ENCODE results near the gene MYLK2. TPM values are rescaled to one million over a fixed set of nuclear protein-coding genes. Genes with fewer than 3 reads are reported as not detected.

The MYLK2 gene
- total RNA-seq, 2 experiments from 2014 or later = 0.67 to 0.69 TPM

DNA sequence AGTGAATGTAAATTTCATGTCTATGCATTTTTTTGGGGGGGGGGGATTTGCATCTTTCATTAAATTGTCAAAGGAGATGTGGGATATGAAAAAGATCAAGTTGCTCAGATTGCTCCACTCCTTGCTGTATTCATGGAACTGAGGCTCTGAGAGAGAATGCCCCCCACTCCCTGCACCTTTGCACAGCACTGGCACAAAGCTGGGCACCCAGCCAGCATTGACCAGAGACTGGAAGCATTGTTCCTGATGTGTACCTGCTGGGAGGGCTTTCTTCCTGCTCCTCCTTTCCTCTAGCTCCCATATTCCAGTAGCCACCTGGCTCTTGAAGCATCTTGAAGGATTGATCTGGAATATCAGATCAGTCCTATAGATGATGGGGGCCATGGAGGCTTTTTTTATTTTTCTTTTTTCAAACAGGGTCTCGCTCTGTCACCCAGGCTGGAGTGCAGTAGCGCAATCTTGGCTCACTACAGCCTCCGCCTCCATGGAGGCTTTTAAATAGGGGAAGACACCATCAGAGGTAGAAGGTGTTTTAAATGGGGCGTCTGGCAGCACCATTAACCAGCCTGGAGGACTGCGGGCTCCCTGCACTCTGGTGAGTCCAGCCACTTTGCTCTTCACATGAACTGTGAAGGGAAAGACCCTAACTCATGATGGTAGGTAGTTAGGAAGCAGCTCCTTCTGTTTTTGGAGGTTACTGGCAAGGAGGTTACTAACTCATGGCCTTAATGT, 40.3 kb downstream of the MYLK2 start:
- no peak overlapping the region for H3K27ac ChIP-seq (ENCODE audit: low read depth, low read length, poor library complexity, severe bottlenecking)
- no TSS peak for BruUV-seq (replicated peaks)
- no peaks in the 10 kb centered on the region for H3K79me2 ChIP-seq (ENCODE audit: insufficient read depth, low read depth, low read length)
- no peaks in the 10 kb centered on the region for H4K20me1 ChIP-seq (ENCODE audit: insufficient read depth, low read length)
- H3K9me3 ChIP-seq (ENCODE audit: low read length) = no peaks in the 10 kb centered on the region
- H3K4me2 ChIP-seq (ENCODE audit: low read length) = no peak overlapping the region
- DNase-seq (ENCODE audit: low spot score) = no peak
- H3K36me3 ChIP-seq (ENCODE audit: insufficient read depth, low read length) = no peaks in the 10 kb centered on the region
- POLR2A ChIA-PET = interaction anchor here (0.6 to 1.0 kb wide), 2 partner anchors 21 to 779 kb away, joined by 3 to 4 read pairs; no protein-coding TSS in a partner anchor
- CTCF ChIA-PET (ENCODE audit: unreplicated experiment) = interaction anchor here (0.9 kb wide), 1 partner anchor 8 kb away, joined by 3 read pairs; no protein-coding TSS in a partner anchor
- intact Hi-C loops (cut with micrococcal nuclease; ENCODE audit: unreplicated experiment) = no loop called here
- no peak overlapping the region for H2AFZ ChIP-seq (ENCODE audit: low read length)
- TF ChIP-seq, protein P1, sequence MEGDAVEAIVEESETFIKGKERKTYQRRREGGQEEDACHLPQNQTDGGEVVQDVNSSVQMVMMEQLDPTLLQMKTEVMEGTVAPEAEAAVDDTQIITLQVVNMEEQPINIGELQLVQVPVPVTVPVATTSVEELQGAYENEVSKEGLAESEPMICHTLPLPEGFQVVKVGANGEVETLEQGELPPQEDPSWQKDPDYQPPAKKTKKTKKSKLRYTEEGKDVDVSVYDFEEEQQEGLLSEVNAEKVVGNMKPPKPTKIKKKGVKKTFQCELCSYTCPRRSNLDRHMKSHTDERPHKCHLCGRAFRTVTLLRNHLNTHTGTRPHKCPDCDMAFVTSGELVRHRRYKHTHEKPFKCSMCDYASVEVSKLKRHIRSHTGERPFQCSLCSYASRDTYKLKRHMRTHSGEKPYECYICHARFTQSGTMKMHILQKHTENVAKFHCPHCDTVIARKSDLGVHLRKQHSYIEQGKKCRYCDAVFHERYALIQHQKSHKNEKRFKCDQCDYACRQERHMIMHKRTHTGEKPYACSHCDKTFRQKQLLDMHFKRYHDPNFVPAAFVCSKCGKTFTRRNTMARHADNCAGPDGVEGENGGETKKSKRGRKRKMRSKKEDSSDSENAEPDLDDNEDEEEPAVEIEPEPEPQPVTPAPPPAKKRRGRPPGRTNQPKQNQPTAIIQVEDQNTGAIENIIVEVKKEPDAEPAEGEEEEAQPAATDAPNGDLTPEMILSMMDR (conservative IDR thresholded peaks at IDR 0.05; ENCODE audit: low read length) = no peak
- TF ChIP-seq EZH2phosphoT487 (IDR thresholded peaks at IDR 0.05; ENCODE audit: borderline replicate concordance, low read depth, low read length) = no peak
- H3K4me1 ChIP-seq (ENCODE audit: insufficient read depth, low read length, poor library complexity, severe bottlenecking) = peaks cover 22% of the 10 kb centered on the region
- no peaks in the 10 kb centered on the region for H3K9me2 ChIP-seq (ENCODE audit: insufficient read depth, low read length)
- H3K4me3 ChIP-seq (ENCODE audit: low read depth, low read length, poor library complexity, severe bottlenecking) = no peak overlapping the region

DNA sequence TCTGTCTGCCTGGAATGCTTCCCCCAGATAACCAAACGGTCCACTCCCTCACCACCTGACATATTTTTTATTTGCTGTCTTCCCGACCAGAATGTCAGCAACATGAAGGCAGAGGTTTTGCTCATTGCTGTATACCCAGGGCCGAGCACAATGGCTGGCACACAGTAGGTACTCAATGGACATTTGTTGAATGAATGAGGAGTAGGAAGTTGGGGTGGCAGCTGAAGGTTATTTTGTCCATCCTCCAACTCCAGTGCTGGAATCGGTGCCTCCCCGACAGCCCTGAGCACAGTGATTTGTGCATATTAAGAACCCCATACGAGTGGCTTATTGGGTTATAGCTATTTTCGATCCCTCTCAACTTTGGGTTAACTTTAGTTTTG, 40.8 kb downstream of the MYLK2 start:
- Histone ChIP-seq H3K4me3 (ENCODE audit: low read depth, low read length, poor library complexity, severe bottlenecking) (no peak overlapping the region), H2AFZ (ENCODE audit: low read length) (no peak overlapping the region), H3K36me3 (ENCODE audit: insufficient read depth, low read length) (no peaks in the 10 kb centered on the region), H4K20me1 (ENCODE audit: insufficient read depth, low read length) (no peaks in the 10 kb centered on the region), H3K9me2 (ENCODE audit: insufficient read depth, low read length) (no peaks in the 10 kb centered on the region), H3K27ac (ENCODE audit: low read depth, low read length, poor library complexity, severe bottlenecking) (no peak overlapping the region), H3K4me1 (ENCODE audit: insufficient read depth, low read length, poor library complexity, severe bottlenecking) (peaks cover 22% of the 10 kb centered on the region), H3K4me2 (ENCODE audit: low read length) (no peak overlapping the region), H3K79me2 (ENCODE audit: insufficient read depth, low read depth, low read length) (no peaks in the 10 kb centered on the region), H3K9me3 (ENCODE audit: low read length) (no peaks in the 10 kb centered on the region)
- TF ChIP-seq, protein P1 (conservative IDR thresholded peaks at IDR 0.05; ENCODE audit: low read length) = no peak
- TF ChIP-seq EZH2phosphoT487 (IDR thresholded peaks at IDR 0.05; ENCODE audit: borderline replicate concordance, low read depth, low read length) = no peak
- intact Hi-C loops (cut with micrococcal nuclease; ENCODE audit: unreplicated experiment) = no loop called here
- BruUV-seq (replicated peaks) = no TSS peak
- CTCF ChIA-PET (ENCODE audit: unreplicated experiment) = interaction anchor here (0.6 to 0.9 kb wide), 3 partner anchors 9 to 450 kb away, joined by 3 to 4 read pairs (median 4); no protein-coding TSS in a partner anchor
- POLR2A ChIA-PET = interaction anchor here (0.8 to 1.0 kb wide), 2 partner anchors 20 to 91 kb away, joined by 3 to 4 read pairs; no protein-coding TSS in a partner anchor
- DNase-seq (ENCODE audit: low spot score) = no peak
